ENCODE data around the gene ENKUR.
"Not testable (repeated sequence)": the region's sequence is repeated elsewhere in the genome, so short reads cannot be mapped to it uniquely, and the experiment has no call there.

The ENKUR gene

DNA sequence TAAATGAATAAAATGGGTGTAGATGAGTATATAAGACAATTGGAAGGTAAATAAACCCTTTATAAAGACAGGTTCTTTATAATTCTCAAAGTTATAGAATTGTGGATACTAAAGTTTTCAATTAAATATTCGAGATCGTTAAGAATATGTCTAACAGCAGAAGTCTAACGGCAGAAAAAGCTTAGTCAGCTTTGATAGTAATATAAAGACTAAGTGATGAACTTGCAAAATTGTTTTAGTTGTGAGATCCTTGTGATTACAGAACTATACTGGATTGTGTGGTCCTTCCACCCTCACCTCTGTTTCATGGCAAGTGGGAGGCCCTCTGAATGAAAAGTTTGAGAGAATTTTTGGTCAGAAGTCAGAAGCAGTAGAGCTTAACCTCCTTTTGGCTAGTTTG, 2.7 kb upstream of the ENKUR start:
- no peak for DNase-seq

GRCh38 chr10:25017661-25018060, 1.7 kb upstream of the ENKUR start:
- DNase-seq, result no peak

GRCh38 chr10:25017154-25017590, 1.2 kb upstream of the ENKUR start:
- no peak for DNase-seq

GRCh38 chr10:25016376-25017153, 607 bp upstream of the ENKUR start, which contains the start of gene THNSL1:
Gene THNSL1 (plus strand): TSS chr10:25016612. CDS start chr10:25023224, 6,612 bp downstream.
- DNase-seq, result peak; percentile 82

DNA sequence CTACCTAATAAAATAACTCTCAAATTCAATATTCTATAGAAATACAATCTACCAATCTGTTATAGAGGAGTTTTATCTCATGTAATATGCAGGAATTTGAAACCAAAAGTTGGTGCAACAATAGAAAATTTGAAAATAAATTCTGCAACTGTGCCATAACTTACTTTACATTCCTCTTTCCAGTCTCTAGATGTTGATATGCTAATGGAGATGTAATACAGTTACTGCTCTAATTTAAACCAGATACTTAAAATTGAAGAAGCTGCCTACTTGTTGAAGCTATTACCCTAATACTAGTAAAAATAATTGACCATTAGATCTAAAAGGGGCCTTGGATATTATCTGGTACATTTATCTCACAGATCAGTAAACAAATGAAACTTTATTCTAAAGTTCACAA, 1.4 kb downstream of the ENKUR start:
- DNase-seq, result no peak

GRCh38 chr10:25011591-25011990, 4.4 kb downstream of the ENKUR start:
- not testable (repeated sequence) for DNase-seq

DNA sequence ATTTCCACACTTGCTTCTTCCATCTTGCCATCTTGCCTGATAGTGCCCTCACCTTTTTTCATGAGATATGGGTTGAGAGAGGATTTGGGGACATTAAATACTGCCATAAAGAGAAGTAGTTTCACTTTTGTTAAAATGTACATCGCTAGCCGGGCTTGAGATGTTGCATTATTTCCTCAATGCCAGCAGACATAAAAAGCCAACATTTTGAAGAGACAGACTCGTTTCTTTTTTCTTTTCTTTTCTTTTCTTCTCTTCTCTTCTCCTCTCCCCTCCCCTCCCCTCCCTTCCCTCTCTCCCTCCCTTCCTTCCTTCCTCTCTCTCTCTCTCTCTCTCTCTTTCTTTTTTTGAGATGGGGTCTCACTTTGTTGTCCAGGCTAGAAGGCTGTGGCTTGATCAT, 17.9 kb downstream of the ENKUR start:
- no peak for DNase-seq

DNA sequence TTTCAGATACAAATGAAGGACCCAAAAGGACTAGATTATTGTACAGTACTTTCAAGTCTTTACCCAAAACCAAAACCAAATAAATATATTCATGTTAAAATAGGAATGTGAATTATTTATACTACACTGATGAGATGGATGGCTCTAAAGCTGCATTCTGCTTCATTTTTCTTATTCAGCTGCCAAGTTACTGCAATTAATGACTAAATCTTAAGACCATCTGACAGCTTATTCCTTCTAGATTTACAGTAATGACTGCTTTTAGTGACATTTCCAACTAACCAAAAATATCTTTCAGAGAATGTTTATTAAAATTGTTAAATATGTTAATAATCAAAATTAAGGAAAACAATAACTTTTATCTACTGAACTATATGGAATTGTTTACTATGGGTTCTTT, 20.9 kb downstream of the ENKUR start:
- DNase-seq, result no peak

DNA sequence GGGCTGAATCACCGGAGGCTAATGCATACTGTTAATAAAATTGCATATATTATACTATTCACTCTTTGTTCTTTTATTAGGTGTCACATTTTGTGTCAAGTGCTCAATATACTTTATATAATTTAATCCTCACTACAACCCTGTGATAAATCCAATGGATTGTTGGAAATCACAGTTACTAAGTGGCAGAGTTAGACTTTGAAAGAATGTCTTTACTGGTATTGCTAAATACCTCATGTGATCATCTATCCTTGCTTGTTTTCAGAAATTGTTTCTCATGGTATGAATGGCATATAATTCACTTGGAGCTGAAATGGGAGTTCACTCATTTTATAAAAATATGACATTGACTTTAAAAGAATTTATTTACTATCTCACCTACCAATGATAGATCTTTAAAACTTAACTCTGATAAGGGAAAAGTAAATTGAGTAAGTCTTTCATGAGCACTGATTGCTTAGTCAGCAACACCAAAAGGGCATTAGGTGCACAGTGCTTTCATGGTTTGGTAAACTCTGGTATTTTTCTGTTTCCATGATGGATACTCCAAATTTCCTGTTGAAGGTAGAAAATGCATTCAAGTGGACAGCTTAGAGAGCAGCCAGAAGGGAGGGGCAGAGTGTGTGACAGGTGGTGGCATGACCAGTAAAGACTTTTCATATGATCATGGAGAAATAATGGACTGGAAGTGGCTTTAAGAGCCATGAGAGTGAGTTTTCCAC, 22.6 kb downstream of the ENKUR start:
- DNase-seq, result no peak

DNA sequence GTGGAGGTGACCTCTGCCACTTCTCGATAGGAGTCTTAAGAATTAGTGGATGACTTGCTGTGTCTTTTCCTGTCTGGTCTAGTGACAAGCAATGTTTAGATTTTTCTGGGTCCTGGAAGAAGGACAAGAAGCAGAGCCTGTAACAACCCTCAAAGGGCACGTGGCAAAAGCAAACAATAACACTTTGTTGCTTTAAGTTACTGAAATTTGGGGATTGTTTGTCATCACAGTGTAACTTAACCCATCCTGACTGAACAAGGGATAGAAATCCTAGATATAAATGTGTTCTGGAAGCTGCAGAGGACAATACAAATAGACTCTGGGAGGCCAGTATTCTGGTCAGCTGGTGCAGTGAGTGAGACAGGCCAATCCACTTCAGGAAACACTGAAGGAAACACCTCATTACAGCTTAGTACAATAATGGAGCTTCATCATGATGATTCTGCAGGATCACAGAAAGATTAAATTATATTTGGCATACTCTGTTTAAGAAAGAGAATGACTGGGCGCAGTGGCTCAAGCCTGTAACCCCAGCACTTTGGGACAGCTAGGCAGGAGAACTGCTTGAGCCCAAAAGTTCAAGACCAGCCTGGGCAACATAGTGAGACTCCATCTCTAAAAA, 23.3 kb downstream of the ENKUR start:
- no peak for DNase-seq

DNA sequence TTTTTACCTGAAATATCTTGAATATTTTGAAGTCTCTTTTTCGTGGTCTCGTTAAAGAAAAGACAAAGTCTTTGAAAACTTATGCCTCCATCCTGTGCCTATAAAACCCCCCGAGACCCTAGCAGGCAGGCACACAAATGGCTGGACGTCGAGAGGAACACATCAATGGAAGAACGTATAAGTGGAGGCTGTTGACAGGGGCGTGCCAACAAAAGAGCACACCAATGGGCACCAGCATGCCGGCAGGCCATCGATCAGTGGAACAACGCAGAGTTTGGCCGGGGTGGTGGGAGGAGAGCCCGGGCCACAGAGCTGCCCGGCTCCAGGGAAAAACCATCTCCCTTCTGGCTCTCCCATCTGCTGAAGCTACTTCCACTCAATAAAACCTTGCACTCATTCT, 24.7 kb downstream of the ENKUR start:
- no peak for DNase-seq

DNA sequence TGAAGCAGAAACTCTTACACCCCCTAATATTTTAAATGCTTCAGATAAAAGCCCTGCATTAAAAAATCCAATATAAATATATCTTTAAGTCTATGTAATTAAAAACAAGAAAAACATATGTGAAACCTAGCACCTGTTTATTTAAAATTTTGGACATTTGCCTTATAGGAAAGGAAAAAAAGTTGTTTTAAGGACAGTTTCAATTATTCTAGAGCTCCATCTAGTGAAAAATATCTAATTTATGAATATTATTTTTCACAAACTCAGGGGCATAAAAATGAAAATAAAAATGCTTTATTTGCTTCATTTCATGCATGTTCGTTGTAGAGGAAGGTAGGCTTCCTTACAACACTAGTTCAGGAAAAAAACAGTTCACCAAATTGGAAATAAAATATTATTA, 26.1 kb downstream of the ENKUR start:
- DNase-seq, result no peak

GRCh38 chr10:24988831-24989640, 26.9 kb downstream of the ENKUR start:
- DNase-seq, result no peak

DNA sequence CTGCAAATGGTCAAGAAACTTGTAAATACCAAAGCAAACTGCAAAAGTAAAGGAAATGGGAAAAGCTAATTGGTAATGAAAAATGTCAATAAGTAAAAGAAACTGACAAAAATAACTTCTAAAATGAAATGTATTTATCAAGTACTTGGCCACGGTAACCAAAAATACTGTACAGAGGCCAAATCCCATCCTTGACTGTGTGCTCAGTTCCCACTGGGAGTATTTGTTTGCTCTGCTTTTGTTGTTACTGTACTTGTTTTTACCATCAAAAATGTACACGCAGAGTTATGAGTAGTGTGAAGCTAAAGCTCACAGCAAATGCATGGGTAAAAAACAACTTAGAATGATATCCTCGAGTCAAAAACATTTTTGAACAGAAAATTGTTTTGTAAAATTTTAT, 31.1 kb downstream of the ENKUR start:
- DNase-seq, result no peak

DNA sequence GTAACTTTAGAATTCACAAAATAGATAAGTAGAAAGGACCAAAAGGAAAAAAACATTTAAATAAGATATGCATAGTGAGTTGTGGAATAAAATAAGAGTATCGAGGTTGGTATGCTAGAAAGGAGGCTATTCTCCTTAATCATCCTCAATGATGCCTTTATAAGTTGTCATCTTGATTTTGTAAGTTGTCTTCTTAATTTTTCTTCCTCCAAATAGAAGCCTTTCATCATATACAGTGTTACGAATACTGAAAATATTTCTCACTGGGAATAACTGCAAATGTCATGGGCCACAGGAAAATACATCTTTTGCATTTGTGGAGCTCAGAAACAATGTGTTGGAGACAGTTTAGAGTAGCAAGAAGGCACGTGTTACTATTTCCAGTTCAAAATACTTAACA, 32.0 kb downstream of the ENKUR start:
- DNase-seq, result no peak

- DNase-seq, result no peak
Measured at GRCh38 chr10:24983130-24983529, 32.8 kb downstream of the ENKUR start.

- DNase-seq, result no peak
Measured at GRCh38 chr10:24982319-24983112, 33.4 kb downstream of the ENKUR start.

DNA sequence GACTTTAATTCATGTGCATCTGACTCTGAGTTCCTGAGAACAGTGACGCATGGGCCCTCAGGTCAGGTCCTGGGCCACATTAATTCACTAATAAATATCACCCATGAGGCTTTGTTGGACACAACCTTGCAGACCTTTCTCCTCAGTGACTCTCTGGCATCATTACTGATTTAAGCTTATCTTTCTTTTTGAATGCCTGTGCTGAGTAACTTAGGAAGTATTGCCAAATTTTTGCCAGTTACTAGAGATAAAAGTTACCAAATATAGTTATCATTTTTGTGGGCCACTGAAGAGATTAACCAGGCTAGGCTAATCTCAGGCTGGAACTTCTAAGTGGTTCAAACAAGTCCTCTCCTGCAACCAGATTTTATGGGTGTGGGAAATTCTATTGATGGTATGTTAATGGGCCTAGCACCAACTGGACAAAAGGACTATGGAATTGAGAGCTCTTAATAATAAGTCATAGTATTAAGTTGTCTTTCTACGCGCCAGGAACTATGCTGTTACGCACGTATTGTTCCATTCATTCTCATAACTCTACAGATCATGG, 34.7 kb downstream of the ENKUR start:
- no peak for DNase-seq

DNA sequence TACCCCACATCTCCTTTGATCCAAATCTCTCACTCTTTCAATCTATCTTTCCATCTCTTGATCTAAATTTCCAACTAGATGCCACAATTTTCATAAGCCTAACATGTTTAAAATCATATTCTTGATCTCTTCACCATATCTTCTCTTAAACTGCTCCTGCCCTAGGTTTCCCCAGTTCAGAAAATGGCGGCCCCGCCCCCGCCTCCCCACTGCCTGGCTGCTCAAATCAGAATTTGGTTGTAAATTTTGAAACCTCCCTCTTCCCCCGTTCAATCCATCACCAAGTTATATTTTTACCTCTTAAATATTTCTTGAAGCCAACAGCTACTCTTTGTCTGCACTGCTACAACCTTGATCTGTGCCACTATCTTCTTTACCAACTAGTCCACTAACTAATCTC, 36.3 kb downstream of the ENKUR start:
- no peak for DNase-seq

GRCh38 chr10:24974976-24975375, 41.0 kb downstream of the ENKUR start:
- DNase-seq, result no peak

GRCh38 chr10:24973163-24973562, 42.8 kb downstream of the ENKUR start:
- DNase-seq, result no peak

GRCh38 chr10:24971374-24971773, 44.6 kb downstream of the ENKUR start:
- DNase-seq, result no peak

Measured in NCI-H2081 treated with DMSO at 0.1 percent for 48 hours (cell line).